RPMI8226 (cell line): ENCODE measurements around the gene TXNRD2.
A peak's percentile ranks its signal among the peaks of the same experiment; 100 is the strongest.

Experiments
- DNase-seq: peaks from one replicate; pipeline ENCODE4 v3.0.0-alpha.2; 2015

TXNRD2 gene

DNA sequence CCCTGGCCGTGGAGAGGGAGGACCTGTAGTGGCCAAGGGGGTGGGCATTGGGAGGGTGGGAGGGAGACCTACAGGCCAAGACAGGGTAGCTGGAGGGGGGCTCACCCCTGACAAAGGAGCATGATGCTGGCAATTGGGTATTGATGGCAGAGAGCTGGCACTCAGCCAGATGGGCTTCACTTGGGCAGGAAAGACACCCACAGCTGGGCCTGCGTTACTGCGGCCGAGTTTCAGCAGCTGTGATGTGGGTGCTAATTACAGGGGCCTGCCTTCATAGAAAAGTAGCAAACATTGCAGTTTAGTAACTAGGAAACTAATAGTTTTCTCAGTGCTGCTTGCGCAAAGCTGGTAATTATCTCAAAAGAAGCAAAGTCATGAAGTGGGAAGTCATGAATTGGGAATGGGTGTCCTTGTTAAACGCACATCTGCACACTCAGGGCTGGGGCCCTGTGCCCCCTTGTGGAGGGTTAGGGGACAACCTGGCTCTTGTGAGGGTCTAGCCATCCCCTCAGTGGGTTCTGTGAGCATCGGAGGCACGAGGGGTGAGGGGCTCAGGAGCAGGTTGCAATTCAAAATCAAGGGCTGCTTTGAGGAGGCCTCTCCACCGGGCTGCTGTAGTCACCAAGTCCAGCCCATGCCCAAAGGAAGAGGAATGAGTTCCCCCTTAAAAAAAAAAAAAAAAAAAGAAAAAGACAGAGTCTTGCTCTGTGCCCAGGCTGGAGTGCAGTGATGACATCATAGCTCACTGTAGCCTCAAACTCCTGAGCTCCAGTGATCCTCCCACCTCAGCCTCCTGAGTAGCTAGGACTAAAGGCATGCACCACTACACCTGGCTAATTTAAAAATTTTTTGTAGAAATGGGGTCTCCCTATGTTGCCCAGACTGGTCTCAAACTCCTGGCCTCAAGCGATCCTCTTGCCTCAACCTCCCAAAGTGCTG is 24.4 kb upstream of the TXNRD2 start:
- DNase-seq: no peak

DNA sequence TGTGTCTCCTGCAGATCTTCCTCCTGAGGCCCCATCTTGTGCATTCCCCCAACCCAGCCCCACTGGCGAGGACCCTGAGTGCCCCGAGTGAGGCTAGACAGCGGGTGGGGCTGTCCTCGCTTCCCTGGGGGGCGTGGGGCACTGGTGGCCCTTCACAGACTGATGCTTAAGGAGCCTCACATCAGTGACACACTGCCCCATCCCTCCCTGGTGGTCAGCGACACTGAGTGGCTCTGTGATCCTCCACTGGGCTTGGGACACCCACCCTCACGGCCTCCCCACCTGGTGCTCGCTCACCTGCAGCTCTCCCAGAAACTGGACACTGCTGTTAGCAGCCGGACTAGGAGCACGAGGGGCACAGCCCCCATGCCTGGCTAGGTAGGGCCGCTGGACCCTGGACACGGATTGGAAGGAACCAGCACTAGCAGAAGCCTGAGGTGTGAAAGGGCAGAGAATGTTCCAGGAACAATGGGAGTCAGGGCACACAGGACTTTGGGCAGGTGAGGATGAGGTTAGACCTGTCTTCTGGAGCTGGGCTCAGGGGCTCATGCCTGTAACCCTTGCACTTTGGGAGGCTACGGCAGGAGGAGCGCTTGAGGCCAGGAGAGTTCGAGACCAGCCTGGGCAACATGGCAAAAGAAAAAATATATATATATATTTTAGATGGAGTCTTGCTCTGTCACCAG is 23.2 kb upstream of the TXNRD2 start:
- DNase-seq: no peak

DNA sequence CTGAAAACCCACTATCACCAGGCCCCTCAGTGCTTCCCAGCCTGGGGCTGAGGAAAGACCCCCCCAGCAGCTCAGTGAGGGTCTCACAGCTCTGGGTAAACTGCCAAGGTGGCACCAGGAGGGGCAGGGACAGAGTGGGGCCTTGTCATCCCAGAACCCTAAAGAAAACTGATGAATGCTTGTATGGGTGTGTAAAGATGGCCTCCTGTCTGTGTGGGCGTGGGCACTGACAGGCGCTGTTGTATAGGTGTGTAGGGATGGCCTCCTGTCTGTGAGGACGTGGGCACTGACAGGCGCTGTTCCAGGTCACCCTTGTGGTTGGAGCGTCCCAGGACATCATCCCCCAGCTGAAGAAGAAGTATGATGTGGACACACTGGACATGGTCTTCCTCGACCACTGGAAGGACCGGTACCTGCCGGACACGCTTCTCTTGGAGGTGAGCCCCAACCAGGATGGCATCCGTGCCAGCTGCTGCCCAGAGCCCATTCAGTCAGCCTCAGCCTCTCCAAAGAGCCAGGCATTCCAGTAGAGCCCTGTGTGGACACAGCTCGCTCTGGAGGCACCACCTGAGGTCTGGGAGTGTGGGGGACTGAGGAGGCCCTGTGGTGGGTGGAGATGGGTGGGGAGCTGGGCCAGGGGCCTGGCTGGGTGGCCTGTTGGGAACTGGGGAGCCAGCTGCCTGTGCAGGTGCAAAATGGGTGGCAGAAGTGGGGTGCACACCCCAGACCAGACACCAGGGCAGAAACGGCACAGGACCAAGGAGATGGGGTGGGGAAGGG is 22.4 kb upstream of the TXNRD2 start:
- DNase-seq: no peak

DNA sequence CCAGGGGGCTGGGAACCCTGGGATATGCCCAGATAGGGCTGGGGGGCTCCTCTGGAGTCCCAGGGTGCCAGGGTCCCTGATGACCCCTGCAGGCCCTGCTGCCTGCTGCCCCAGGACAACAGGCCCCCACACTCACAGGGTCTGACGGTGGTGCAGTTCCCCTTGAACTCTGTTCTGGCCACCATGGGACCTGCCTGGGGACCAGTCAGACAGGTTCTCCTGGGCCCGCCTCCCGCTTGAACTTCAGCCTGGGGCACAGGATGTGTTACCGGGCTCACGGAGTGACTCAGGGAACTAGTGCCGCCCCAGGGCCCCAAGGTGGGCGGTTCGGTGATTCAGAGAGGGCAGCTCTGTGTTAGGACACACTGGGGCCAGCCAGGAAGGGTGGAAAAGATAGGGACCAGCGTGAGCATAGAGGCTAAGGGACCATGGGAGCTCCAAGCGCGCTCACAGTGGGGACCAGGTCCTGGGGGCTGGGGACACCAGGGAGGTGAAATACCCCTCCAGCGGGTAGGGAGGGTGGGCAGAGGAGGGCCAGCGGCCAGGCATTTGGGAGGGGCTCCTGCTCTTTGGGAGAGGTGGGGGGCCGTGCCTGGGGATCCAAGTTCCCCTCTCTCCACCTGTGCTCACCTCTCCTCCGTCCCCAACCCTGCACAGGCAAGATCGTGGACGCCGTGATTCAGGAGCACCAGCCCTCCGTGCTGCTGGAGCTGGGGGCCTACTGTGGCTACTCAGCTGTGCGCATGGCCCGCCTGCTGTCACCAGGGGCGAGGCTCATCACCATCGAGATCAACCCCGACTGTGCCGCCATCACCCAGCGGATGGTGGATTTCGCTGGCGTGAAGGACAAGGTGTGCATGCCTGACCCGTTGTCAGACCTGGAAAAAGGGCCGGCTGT is 21.5 kb upstream of the TXNRD2 start:
- DNase-seq: no peak

DNA sequence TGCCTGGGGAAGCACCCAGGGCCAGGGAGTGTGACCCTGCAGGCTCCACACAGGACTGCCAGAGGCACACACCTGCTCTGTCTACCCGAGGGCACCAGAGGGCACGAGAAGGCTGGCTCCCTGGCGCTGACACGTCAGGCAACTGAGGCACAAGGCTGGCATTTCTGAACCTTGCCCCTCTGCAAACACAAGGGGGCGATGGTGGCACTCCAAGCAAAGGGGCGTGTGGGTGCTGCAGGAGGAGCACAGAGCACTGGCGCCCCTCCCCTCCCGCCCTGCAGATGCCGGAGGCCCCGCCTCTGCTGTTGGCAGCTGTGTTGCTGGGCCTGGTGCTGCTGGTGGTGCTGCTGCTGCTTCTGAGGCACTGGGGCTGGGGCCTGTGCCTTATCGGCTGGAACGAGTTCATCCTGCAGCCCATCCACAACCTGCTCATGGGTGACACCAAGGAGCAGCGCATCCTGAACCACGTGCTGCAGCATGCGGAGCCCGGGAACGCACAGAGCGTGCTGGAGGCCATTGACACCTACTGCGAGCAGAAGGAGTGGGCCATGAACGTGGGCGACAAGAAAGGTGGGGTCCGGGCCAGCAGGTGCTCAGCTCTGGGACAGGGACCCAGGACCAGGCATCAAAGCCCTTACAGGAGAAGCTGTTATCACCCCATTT is 20.8 kb upstream of the TXNRD2 start:
- peak; percentile 67 for DNase-seq

DNA sequence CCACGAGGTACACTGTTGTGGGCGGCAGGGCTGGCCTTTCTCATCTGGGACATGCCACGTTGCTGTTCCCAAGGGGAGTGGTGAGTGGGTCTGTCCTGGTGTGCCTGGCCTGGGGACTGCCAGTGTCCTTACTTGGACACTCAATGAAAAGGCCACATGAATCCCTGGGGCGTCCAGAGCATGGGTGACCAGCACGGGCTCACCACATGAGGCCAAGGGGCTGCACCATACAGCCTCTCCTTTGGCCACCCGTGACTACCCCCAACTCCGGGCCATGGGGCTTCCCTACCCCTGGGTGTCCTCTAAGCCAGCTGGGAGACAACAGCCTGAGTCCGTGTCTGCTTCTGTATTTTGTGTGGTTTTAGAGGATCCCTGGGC is 20.2 kb upstream of the TXNRD2 start:
- DNase-seq: no peak

DNA sequence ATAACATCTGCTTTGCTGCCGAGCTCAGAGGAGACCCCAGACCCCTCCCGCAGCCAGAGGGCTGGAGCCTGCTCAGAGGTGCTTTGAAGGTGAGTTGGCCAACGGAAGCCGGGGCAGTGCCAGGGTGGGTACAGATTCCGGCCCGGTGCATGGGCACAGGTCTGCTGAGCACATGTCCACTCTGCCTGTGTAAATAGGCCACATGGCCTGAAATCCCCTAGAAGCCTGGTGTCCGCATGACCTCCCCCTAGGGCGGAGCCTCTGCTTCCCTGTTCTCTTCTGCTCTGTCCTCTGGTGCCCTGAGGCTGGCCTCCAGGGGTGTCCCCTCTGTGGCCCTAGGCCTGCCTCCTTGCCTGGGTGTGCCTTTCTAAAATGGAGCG is 19.6 kb upstream of the TXNRD2 start:
- no peak for DNase-seq

DNA sequence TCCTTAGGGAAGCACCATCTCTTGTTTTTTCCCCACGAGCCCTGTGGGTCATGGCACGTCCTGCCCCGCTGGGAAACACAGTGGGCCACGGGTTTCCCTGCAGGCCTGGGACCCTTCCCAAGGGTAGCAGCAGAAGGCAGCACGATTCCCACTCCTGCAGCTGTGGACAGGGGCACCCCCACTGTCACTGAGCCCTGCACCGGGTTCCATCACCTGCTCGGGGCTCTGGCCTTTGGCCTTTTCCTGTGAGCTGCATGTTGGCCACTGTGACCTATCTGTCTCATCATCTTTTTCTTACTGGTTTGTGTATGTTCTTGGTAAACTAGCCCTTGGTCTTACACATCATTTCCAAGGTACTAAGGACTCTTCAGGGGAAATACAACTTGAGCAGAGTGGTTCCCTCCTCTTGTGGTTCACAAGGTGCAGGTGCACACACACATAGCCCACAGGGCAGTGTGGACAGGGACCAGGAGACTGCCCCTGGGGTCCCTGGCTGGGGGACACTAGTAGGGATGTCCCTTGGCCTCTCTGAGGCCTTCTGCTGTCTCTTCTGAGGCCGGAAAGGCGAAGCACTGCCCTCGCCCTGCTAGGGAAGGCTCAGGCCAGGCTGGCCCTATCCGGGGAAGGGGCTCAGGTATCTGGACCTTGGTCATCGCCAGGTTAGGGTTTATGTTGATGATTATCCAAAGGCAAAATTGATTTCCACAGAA is 19.0 kb upstream of the TXNRD2 start:
- no peak for DNase-seq

DNA sequence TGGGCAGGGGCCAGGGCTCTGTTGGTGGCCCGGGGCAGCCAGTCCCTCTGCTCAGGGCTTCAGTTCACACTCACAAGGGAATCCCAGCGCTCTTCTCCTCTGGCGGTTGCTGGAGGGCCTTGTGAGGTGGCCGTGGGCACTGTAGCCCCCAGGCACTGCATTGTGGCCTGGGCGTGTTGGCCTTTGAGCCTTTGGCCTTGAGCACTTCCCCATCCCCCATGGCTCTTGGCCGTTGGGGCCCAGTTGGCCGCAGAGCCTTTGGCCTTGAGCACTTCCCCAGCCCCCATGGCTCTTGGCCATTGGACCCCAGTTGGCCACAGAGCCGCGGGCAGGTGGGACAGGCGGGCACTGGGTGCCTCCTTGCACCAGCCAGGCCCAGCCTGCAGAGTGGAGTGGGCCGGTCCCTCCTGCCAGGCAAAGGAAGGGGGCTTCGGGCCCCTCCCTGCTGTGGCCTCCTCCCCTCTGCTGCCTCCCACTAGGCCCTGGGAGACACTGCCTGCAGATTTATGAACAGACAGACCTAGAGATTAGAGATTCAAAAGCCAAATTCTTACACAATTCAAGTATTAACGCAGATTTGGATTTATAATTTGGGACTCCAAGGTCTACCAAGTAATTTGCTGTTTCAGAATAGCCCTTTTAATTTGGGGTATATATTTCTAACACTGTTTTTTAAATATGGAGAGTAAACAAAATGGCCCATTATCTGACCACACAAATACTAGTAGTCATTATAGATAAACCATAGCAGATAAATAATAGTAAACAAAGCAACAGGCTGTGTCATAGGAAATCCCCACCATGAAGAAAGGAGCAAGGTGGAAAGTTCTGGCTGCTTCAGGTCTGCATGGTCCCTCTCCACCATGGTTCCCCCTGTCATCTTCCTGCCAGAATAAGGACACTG is 18.2 kb upstream of the TXNRD2 start:
- no peak for DNase-seq

DNA sequence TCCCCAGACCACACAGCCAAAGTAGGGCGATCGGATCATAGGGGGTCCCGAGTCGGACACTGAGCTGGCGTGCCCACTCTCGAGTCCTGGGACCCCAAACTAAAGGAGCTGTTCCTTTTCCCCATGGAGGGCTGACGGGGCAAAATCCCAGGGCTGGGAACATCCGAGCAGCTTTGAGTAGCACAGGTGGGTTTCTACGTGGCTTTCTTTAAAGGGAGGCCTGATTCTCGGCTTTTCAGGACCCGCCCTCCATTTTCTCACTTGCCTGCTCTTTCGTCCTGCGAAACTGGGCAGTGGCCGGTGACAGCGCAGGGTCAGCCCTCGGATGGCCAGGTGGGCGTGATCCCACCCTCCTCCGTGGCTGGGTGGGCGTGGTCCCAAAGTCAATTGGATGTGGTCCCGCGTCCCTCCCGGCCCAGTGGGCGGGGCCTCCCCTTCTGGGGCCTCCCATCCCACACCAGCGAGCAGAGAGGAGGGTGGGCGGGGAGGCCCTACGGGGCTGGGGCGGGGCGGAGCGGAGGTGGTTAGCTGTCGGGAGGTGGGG is 17.5 kb upstream of the TXNRD2 start:
- no peak for DNase-seq

DNA sequence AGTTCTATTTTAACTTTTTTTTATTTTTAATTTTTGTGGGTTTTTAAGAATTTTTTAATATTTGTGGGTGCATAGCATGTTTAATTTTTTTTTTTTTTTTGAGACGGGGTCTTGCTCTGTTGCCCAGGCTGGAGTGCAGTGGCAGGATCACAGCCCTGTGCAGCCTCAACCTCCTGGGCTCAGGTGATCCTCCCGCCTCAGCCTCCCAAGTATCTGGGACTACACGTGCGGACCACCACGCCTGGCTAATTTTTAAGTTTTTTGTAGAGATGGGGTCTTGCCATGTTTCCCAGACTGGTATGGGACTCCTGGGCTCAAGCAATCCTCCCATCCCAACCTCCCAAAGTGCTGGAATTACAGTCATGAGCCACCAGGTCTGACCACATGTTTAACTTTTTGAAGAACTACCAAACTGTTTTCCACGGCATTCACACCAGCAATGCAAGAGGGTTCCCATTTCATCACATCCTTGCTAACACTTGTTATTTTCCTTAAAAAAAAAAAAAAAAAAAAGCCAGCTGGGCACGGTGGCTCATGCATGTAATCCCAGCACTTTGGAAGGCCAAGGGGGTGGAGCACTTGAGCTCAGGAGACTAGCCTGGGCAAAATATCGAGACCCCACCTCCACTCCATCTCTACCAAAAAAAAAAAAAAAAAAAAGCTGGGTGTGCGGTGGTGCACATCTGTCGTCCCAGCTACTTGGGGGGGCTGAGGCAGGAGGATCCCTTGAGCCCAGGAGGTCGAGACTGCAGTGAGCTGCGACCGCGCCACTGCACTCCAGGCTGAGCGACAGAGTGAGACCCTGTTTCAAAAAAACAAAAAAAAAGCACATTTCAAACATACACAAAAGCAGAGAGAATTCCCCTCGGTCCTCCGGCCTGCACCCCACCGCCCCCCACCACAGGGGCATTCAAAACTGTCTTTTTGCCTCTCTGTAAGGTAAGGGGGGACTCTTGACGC is 16.7 kb upstream of the TXNRD2 start:
- no peak for DNase-seq

DNA sequence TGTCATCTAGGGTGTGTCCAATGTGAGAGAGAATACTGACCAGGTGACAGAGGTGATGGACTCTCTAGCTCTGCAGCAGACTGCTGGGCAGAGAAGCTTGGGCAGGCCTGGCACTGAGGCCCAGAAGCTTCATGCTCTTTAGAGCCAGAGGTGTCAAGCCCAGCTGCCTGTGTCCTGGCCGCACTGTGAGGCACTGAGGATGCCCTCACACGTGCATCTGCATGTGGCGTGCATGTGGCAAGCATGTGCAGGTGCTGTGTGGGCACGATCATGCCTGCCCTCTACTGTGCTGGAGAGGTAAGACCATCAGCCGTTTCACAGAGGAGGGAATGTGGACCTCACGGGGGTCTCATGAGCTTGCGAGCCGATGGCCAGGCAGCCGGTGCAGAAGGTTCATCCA is 15.8 kb upstream of the TXNRD2 start:
- DNase-seq: no peak

DNA sequence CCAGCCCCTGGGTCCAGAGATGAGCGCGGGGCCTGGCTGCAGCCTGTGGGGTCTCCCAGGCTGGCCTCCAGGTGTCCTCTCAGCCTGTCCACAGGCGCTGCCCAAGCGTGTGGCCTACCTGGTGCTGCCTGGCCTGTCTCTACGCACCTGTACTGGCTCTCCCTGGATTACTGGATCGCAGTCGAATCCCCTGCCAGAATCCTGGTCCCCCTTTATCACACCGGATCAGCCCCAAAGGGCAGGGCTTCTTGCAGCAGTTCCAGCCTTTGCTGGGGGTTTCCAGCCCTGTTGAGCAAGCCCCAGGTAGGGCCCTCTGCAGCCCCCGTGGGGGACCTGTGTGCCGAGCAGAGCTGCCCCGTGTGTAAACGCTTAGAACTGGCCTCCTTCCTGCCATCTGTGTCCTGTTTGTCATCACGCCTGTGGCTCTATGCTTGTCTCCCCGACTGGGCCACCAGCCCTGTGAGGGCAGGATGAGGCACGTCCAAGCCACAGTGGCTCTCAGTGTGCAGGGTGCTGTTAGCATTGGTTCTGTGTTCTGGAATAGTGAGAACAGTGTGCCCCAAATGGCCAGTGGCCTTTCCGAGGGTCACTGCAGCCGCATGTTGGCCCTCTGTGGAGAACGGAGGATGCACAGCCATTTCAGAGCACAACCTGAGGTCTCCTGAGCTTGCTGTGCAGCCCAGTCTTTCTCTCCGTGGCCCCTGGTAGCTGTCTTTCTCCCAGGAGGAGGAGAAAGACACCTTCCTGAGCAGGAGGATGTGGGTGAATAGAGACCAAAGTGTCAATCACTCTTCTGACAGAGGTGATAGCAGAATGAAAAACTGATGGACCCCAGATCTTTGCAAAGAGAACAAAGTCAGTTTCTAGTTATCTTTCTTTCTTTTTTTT is 13.9 kb upstream of the TXNRD2 start:
- no peak for DNase-seq

DNA sequence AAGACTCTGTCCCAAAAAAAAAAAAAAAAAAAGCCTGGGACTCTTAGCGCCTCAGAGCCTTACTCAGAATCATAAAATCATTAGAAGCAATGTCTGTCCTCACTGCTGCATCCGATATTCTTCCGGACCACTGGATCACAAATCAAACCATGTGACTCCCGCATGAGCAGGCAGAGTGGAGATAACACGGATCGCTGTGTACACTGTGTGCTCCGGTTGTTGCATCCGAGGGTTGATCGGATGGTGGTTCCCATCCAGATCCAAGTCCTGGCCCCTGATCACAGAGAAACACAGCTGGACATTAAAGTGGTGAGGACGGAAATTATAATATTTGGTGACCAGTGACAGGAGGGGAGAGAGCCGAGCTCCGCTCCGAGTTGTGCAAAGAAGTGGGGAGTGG is 9.7 kb upstream of the TXNRD2 start:
- DNase-seq: no peak

DNA sequence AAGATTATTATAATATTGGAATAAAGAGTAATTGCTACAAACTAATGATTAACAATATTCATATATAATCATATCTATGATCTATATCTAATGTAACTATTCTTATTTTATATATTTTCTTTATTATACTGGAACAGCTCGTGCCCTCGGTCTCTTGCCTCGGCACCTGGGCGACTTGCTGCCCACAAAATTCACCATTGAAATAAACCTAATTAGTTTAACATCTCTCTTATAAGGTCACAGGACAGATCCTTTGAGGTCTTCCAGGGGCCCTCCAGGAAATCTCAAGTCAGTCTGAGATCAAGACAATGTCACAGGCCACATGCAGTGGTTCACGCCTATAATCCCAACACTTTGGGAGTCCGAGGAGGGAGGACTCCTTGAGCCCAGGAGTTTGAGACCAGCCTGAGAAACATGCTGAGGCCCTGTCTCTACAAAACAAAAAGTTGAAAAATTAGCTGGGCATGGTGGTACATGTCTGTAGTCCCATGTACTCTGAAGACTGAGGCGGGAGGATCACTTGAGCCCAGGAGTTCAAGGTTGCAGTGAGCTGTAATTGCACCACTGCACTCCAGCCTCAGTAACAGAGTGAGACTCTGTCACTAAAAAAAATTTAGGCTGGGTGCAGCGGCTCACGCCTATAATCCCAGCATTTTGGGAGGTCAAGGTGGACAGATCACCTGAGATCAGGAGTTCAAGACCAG is 6.6 kb upstream of the TXNRD2 start:
- no peak for DNase-seq

DNA sequence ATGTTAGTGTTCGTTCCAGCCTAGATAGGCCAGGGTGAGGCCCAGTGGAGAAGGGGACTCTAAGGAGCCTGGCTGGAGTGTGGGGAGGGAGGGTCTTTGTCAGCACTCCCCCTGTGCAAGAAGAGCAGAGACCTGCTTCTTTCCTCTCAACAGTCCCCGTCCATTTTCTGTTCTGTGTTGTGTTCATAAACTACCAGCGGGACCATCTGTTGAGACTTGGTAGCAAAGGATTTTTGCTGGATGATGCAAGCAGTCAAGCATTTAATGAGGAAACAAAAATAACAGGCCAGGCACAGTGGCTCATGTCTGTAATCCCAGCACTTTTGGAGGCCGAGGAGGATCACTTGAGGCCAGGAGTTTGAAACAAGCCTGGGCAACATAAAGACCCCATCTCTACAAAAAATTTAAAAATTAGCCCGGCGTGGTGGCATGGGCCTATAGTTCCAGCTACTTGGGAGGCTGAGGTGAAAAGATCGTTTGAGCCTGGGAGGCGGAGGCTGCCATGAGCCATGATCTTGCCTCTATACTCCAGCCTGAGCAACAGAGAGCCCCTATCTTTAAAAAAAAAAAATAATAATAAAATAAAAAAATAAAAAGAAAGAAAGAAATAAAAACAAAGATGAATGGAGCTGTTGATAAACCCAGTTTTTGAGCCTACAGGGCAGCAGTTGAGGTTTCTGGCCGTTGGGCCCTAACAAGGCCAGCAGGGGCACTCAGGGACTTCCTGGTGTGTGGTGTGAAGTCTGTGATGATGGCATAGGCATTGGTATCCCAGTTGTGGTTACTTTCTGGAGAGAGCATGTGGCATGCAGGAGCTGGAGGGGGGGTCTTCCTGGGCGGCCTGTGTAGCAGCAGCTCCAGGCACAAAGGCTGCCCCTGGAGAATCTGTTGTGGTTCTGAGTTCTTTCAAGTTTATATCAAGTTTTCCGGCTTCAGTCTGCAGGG is 1.7 kb upstream of the TXNRD2 start:
- DNase-seq: no peak
